T-helper 17 cell (primary cell): ENCODE data around the gene CAPN15. TPM values are rescaled to one million over a fixed set of nuclear protein-coding genes. Genes with fewer than 3 reads are reported as not detected.

Experiments
- ATAC-seq: fragments of 150-1000 bp; cut with Tn5 transposase; 2 replicates; pipeline ENCODE4 v1.10.0; 2021; ENCODE audit warnings: mild to moderate bottlenecking, moderate library complexity
- DNase-seq, 3 donors: peaks; one replicate each; pipeline versions ENCODE4 v3.0.0 to v3.0.0-alpha.2; 2020 to 2021
- H3K9me3 ChIP-seq: one replicate; pipeline ENCODE4 v1.7.0; 2013; ENCODE audit warnings: low read length, mild to moderate bottlenecking; ENCODE audit not compliant: control insufficient read depth, poor library complexity, severe bottlenecking
- H3K27ac Mint-ChIP-seq: one replicate; pipeline ENCODE4 v1.8.0; 2022; ENCODE audit warnings: mild to moderate bottlenecking, moderate library complexity, mixed read lengths
- H3K27me3 Mint-ChIP-seq: one replicate; pipeline ENCODE4 v1.8.0; 2022; ENCODE audit warnings: mixed read lengths
- H3K36me3 Mint-ChIP-seq: one replicate; pipeline ENCODE4 v1.8.0; 2022; ENCODE audit warnings: low read depth, mixed read lengths
- H3K4me1 Mint-ChIP-seq: one replicate; pipeline ENCODE4 v1.8.0; 2022; ENCODE audit warnings: mild to moderate bottlenecking, mixed read lengths
- H3K4me3 Mint-ChIP-seq: one replicate; pipeline ENCODE4 v1.8.0; 2022; ENCODE audit warnings: mild to moderate bottlenecking, moderate library complexity, mixed read lengths
- total RNA-seq, 4 donors: library from RNA in 2 of 4; stranded (reverse) in 2 of 4; gene quantifications; one replicate each; pipeline ENCODE4 v1.2.3 and lab custom pipeline; 2022 to 2026

The CAPN15 gene
- total RNA-seq, 2 donors from 2014 or later, result 63.9 to 71.0 TPM

DNA sequence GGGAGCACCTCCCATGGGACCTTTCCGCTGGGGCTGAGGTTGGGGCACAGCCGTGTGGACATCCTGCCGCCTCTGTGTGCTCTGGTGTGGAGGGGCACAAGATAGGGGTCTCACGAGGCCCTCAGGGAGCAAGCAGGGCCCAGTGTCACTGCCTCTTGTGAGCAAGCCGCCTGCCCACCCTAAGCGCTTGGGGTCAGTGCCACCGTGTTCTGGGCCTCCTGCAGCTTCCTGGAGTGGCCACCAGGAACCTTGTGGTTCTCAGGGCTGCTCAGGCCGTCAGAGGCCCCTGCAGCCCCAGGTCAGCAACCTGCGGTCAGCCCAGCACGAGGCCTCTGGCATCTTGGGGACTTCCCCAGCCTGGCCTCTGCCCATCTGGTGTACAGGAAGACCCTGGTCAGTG is 13.6 kb upstream of the CAPN15 start:
- Mint-ChIP-seq H3K4me1 (no peaks in the 10 kb centered on the region), H3K27me3 (no peaks in the 10 kb centered on the region), H3K4me3 (no peak overlapping the region), H3K27ac (peak overlapping the region; percentile 41), H3K36me3 (no peaks in the 10 kb centered on the region)
- ATAC-seq, result no peak
- DNase-seq, result no peak
- no peaks in the 10 kb centered on the region for H3K9me3 ChIP-seq

DNA sequence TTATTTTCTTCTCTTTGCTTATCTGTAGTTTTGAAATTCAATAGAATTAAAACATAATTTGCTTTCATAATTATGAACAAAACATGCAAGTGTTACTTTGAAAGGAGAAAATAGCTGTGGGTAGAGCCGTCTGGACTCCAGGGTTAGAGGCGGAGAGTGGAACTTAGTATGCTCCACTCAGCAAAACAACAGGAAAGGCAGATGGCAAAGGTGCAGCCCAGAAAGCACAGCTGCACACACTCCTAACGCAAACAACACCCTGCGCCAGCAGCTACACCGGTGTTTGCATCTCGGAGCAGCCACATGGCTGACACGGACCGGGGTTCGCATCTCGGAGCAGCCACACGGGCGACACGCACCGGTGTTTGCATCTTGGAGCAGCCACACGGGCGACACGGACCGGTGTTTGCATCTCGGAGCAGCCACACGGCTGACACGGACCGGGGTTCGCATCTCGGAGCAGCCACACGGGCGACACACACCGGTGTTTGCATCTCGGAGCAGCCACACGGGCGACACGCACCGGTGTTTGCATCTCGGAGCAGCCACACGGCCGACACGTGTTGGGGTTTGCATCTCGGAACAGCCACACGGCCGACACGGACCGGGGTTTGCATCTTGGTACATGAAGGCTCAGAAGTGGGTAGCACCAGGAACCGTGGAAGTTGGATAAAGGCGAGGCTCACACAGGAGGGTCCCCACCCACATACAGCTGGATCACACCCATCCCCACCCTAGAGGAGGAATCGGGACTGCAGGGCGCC is 12.2 kb upstream of the CAPN15 start:
- Mint-ChIP-seq H3K36me3 (no peaks in the 10 kb centered on the region), H3K27ac (no peak overlapping the region), H3K27me3 (no peaks in the 10 kb centered on the region), H3K4me3 (no peak overlapping the region), H3K4me1 (no peaks in the 10 kb centered on the region)
- DNase-seq (no peak), ATAC-seq (no peak)
- no peaks in the 10 kb centered on the region for H3K9me3 ChIP-seq

DNA sequence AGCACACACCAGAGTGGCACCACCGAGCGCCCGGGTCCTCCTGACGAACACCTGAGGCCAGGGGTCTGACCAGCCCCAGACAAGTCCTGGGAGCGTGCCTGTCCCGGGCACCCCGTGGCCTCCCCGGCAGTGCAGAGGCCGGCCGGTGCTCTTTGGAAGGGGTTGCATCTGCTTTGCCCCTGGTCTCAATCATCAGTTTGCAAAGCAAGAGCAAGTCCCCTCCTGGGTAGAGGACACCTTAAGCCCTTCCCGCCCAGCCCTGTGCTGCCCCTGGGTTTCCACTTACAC is 11.6 kb upstream of the CAPN15 start:
- Mint-ChIP-seq H3K4me3 (no peak overlapping the region), H3K27ac (no peak overlapping the region), H3K36me3 (no peaks in the 10 kb centered on the region), H3K4me1 (no peaks in the 10 kb centered on the region), H3K27me3 (no peaks in the 10 kb centered on the region)
- ATAC-seq (no peak), DNase-seq (no peak)
- H3K9me3 ChIP-seq, result no peaks in the 10 kb centered on the region

DNA sequence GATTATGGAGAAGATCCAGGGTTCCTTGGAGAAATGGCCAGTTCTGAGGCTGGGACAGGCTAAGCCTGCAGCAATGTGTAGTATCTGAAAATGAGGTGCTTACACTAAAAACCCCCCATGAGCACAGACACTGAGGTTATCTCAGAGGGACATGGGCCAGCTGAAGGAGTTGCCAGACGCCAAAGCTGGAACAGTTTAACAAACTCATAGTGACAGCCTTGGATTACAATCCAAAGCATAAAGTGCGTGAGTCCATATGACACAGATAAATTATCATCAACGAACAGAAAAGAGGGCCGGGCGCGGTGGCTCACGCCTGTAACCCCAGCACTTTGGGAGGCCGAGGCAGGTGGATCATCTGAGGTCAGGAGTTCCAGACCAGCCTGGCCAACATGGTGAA is 11.2 kb upstream of the CAPN15 start:
- no peak overlapping the region for H3K4me3 Mint-ChIP-seq
- H3K27ac Mint-ChIP-seq, result no peak overlapping the region
- DNase-seq, result no peak
- H3K27me3 Mint-ChIP-seq, result no peaks in the 10 kb centered on the region
- no peak for ATAC-seq
- H3K9me3 ChIP-seq, result no peaks in the 10 kb centered on the region
- H3K36me3 Mint-ChIP-seq, result no peaks in the 10 kb centered on the region
- H3K4me1 Mint-ChIP-seq, result no peaks in the 10 kb centered on the region

DNA sequence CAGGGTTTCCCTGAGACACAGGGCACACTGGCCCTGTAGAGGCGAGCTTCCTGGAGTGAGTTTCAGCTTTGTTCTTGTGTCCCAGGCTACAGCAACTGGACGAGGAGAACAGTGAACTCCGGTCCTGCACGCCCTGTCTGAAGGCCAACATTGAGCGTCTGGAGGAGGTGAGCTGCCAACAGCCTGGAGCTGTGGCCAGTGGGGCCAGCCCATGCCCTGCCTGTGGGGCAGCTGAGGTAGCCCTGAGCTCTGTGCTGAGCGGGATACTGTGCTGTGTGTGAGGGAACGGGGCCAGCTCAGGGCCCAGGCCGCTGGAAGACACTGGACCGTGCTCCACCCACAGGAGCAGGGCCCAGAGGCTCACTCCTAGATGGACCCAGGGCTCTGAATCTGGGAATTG is 8.7 kb upstream of the CAPN15 start:
- H3K4me3 Mint-ChIP-seq, result no peak overlapping the region
- H3K36me3 Mint-ChIP-seq, result no peaks in the 10 kb centered on the region
- no peak overlapping the region for H3K27ac Mint-ChIP-seq
- DNase-seq, result no peak
- H3K27me3 Mint-ChIP-seq, result no peaks in the 10 kb centered on the region
- ATAC-seq, result no peak
- no peaks in the 10 kb centered on the region for H3K4me1 Mint-ChIP-seq
- no peaks in the 10 kb centered on the region for H3K9me3 ChIP-seq

DNA sequence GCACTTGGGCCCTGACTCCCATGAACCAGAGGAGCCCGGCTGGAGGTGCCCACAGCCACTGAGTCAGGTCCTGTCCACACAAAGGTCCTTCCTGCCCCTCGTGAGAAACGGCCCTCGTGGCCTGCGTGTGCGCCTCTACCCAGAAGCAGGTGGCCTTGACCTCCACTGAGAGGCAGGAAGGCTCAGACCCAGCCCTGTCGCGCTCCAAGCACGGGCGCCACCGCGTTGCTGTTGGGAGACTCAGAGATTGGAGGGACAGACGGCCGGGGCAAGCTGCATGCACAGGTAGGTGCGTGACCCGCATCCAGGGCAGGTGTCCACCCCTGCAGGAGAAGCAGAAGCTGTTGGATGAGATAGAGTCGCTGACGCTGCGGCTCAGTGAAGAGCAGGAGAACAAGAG is 8.1 kb upstream of the CAPN15 start:
- no peaks in the 10 kb centered on the region for H3K9me3 ChIP-seq

DNA sequence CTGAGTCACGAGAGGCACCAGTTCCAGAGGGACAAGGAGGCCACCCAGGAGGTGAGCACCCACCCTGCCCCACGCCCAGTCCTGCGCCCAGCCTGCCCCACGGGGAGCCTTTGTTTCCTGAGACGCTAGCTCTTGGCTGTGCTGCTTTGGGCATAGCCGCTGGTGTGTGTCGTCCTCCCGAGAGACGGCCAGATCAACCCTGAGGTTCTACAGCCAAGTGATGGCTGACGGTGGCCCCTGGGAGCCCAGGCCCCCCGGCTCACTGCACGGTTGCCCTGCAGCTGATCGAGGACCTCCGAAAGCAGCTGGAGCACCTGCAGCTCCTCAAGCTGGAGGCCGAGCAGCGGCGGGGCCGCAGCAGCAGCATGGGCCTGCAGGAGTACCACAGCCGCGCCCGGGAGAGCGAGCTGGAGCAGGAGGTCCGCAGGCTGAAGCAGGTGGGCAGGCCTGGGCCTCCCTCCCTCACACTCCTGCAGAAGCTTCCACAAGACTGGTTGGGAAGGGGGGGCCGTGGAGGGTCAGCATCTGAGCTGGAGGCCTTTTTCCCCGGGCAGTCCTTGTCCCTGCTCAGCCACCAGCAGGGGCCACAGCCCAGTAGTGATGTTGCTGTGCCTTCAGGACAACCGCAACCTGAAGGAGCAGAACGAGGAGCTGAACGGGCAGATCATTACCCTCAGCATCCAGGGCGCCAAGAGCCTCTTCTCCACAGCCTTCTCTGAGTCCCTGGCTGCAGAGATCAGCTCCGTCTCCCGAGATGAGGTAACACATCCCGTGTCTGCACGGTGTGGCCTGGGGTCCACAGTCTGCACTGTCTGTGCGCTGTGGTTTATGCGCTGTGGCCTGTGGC is 7.4 kb upstream of the CAPN15 start:
- no peaks in the 10 kb centered on the region for H3K9me3 ChIP-seq
- Mint-ChIP-seq H3K4me3 (no peak overlapping the region), H3K36me3 (no peaks in the 10 kb centered on the region), H3K27me3 (no peaks in the 10 kb centered on the region), H3K4me1 (no peaks in the 10 kb centered on the region), H3K27ac (no peak overlapping the region)
- no peak for DNase-seq
- no peak for ATAC-seq

More for the DNA sequence above, 8.1 kb upstream of the CAPN15 start:
- no peaks in the 10 kb centered on the region for H3K27me3 Mint-ChIP-seq
- H3K4me3 Mint-ChIP-seq, result no peak overlapping the region
- H3K4me1 Mint-ChIP-seq, result no peaks in the 10 kb centered on the region
- H3K27ac Mint-ChIP-seq, result no peak overlapping the region
- ATAC-seq (no peak), DNase-seq (no peak)
- no peaks in the 10 kb centered on the region for H3K36me3 Mint-ChIP-seq

DNA sequence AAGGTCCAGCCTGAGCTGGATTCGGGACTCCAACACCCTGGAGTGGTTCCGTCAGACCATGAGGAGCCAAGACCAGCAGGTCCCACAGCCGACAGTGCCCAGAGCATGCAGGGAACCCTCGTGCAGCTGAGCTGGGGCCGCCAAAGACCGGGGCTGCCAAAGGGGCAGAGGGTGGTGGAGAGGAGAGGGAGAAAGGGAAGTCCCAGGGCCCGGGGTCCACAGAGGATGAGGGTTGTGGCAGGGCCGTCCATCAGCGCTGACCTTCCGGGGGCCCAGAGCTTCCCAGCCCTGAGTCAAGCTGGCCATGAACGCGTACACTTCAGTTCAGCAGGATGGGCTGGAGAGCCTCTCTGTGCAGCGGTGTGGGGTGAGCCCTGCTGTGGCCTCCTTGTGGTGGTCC is 6.7 kb upstream of the CAPN15 start:
- DNase-seq (no peak), ATAC-seq (no peak)
- no peaks in the 10 kb centered on the region for H3K27me3 Mint-ChIP-seq
- no peak overlapping the region for H3K27ac Mint-ChIP-seq
- H3K4me1 Mint-ChIP-seq, result peaks cover 6% of the 10 kb centered on the region
- H3K4me3 Mint-ChIP-seq, result no peak overlapping the region
- H3K36me3 Mint-ChIP-seq, result no peaks in the 10 kb centered on the region
- no peaks in the 10 kb centered on the region for H3K9me3 ChIP-seq

DNA sequence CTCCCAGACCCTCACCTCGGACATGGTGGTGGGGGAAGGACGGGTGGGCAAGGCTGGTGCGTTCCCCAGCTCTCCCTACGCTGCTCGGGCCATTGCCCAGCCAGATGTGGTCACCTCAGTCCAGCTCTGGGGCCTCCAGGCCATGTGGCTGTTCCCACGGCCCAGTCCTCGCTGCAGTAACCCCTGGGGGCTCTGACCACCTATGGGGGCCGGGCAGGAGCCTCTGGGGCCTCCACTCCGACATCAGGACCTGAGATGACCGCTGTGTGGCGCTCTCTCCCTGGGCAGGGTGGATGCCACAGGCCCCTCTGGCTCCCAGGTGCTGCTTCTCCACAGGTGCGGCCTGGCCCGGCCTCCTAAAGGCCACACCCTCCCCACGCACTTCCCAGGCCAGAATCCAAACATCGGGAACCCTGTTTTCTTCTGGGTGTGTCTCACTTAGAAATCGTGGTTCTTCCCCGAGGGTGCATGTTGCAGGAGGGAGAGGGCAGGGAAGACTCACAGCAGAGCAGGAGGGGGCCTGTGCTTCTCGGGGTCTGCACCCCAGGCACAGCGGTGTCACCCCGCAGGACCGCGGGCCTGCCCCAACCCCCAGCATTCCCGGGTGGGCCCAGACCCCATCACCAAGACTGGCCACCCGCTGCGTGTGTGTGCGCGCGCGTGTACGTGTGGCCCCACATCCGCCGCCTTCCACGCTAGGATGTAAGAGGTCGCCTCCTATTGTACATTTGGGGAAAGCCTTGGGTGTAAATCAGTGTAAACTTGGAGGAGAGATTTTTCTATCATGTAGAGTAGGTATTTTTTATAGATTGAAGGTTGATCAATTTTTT is 5.9 kb upstream of the CAPN15 start:
- DNase-seq (no peak), ATAC-seq (no peak)
- no peaks in the 10 kb centered on the region for H3K9me3 ChIP-seq
- H3K4me3 Mint-ChIP-seq, result no peak overlapping the region
- H3K27ac Mint-ChIP-seq, result no peak overlapping the region
- H3K36me3 Mint-ChIP-seq, result no peaks in the 10 kb centered on the region
- peaks cover 12% of the 10 kb centered on the region for H3K4me1 Mint-ChIP-seq
- no peaks in the 10 kb centered on the region for H3K27me3 Mint-ChIP-seq

DNA sequence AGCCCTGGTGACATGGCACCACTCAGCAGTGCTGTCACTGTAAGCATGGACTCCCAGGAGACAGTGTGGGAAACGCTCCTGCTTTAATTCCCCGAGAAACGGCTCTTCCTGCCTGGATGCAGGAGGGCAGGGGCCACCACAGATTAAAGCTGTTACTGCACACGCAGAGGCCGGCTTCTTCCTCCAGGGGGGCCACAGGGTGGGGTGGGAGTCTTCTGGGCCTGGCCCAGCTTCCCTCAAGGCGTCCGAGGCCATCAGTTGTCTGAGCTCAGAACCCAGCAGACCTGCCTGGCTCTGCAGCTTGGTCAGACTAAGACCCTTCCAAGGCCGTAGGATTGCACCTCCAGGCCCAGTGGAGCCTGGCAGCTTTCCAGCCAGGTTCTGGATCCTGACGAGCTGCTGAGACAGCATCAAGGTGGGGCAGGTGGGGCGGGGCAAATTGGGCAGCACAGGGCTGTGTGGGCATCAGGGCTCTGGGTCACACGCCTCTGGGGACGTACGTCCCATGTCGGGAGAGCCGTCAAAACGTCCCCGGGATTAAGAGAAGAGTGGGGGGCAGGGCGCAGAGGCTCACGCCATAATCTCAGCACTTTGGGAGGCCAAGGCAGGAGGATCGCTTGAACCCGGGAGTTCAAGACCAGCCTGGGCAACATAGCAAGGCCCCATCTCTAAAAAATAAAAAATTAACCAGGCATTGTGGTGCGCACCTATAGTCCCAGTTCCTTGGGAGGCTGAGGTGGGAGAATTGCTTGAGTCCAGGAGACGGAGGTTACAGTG is 5.0 kb upstream of the CAPN15 start:
- no peak for ATAC-seq

DNA sequence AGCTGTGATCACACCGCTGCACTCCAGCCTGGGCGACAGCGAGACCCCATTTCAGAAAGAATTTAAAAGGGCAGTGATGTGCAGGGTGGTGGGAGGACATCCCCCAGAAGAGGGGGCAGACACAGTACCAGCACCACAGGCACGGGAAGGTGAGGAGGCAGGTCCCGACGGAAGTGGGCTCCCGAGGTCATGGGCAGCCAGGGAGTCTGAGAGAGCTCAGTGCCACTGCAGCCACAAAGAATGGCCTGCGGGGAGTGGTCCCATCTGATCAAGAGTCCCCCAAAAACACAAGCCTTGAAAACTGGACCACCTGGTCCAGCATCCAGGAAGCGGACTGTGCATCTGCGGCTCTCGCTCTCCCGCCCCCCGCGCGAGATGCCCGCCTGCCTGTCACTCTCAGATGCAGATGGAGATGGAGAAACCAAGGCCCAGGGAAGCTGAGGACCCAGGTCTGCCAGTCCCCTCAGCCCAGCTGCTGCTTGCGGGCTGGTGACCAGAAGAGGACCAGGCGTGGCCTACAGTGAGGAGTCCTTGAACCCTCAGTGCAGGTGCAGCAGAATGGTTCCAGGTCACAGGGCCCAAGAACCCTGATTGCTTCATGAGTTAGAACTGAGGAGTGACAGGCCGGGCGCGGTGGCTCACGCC is 4.3 kb upstream of the CAPN15 start:
- no peaks in the 10 kb centered on the region for H3K36me3 Mint-ChIP-seq
- no peaks in the 10 kb centered on the region for H3K27me3 Mint-ChIP-seq
- H3K9me3 ChIP-seq, result no peaks in the 10 kb centered on the region
- peaks cover 12% of the 10 kb centered on the region for H3K4me1 Mint-ChIP-seq
- H3K27ac Mint-ChIP-seq, result no peak overlapping the region
- DNase-seq (no peak), ATAC-seq (no peak)
- H3K4me3 Mint-ChIP-seq, result no peak overlapping the region

More for the DNA sequence above, 5.0 kb upstream of the CAPN15 start:
- Mint-ChIP-seq H3K36me3 (no peaks in the 10 kb centered on the region), H3K27ac (no peak overlapping the region), H3K4me1 (peaks cover 12% of the 10 kb centered on the region), H3K27me3 (no peaks in the 10 kb centered on the region), H3K4me3 (no peak overlapping the region)
- no peak for DNase-seq
- no peaks in the 10 kb centered on the region for H3K9me3 ChIP-seq

DNA sequence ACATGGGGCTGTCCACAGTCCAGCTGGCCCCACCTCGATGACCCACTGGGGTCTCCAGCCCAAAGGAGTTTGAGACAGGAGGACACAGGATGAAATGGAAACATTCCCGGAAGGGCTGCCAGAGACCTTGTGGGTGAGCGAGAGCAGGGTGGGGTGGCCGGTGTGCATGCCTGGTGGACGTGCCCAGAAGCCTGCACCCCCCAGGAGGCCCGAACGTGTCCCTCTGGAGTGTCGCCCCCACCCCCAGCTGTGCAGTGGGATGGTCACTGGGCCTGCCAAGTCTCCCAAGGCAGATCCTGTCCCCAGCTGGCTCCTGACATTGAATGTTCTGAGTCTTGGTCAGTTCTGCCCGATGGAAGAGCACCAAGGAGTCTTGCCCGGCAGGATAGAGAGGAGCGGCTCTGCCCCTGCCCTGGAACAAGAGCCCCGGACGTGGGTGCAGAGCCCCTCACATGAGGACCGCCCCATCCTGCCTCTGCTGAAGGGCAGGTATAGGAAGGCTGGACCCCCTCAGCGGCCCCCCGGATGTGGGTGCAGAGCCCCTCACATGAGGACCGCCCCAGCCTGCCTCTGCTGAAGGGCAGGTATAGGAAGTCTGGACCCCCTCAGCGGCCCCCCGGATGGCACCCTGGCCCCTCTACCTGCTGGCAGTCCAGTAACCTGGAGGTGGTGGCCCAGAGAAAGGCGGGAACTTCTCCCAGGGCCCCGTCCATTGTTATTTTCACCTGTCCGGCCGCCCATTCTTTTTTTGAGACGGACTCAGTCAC is 3.1 kb upstream of the CAPN15 start:
- H3K27ac Mint-ChIP-seq, result peak overlapping the region; percentile 72
- DNase-seq, result no peak
- H3K4me3 Mint-ChIP-seq, result no peak overlapping the region

More for the DNA sequence above, 3.1 kb upstream of the CAPN15 start:
- Mint-ChIP-seq H3K27me3 (no peaks in the 10 kb centered on the region), H3K4me1 (peaks cover 18% of the 10 kb centered on the region), H3K36me3 (no peaks in the 10 kb centered on the region)
- ATAC-seq, result no peak
- no peaks in the 10 kb centered on the region for H3K9me3 ChIP-seq
